ENCODE measurements around the gene RICTOR. TPM values are rescaled to one million over a fixed set of nuclear protein-coding genes. Genes with fewer than 3 reads are reported as not detected.

RICTOR gene
- total RNA-seq, 1 donor from 2014 or later = 51.1 TPM

GRCh38 chr5:38932854-38933408 is 141.3 kb downstream of the RICTOR start:
- Histone ChIP-seq H3K27ac (no peak overlapping the region), H3K4me3 (no peak overlapping the region), H3K9me3 (no peaks in the 10 kb centered on the region), H3K27me3 (no peaks in the 10 kb centered on the region), H3K36me3 (peaks cover 85% of the 10 kb centered on the region), H3K4me1 (no peaks in the 10 kb centered on the region)
- ATAC-seq = no peak
- intact Hi-C loops (cut with DNase I) = no loop called here
- no peak for DNase-seq
- no peak for TF ChIP-seq CTCF (IDR thresholded peaks at IDR 0.05)

- DNase-seq (no peak), ATAC-seq (no peak)
- no peak for TF ChIP-seq CTCF (IDR thresholded peaks at IDR 0.05)
- no peaks in the 10 kb centered on the region for H3K4me1 ChIP-seq
- H3K4me3 ChIP-seq = no peak overlapping the region
- H3K9me3 ChIP-seq = no peaks in the 10 kb centered on the region
- peaks cover 86% of the 10 kb centered on the region for H3K36me3 ChIP-seq
- intact Hi-C loops (cut with DNase I) = no loop called here
- H3K27me3 ChIP-seq = no peaks in the 10 kb centered on the region
- H3K27ac ChIP-seq = no peak overlapping the region
These were observed 142.5 kb downstream of the RICTOR start for GRCh38 chr5:38931731-38932130.

- no peak for TF ChIP-seq CTCF (IDR thresholded peaks at IDR 0.05)
- H3K4me3 ChIP-seq = no peak overlapping the region
- peaks cover 92% of the 10 kb centered on the region for H3K36me3 ChIP-seq
- ATAC-seq = no peak
- no peaks in the 10 kb centered on the region for H3K9me3 ChIP-seq
- no peak overlapping the region for H3K27ac ChIP-seq
- H3K4me1 ChIP-seq = no peaks in the 10 kb centered on the region
- DNase-seq = no peak
- H3K27me3 ChIP-seq = no peaks in the 10 kb centered on the region
- intact Hi-C loops (cut with DNase I) = no loop called here
These were observed 144.4 kb downstream of the RICTOR start for GRCh38 chr5:38929838-38930237.

- intact Hi-C loops (cut with DNase I) = no loop called here
- Histone ChIP-seq H3K27ac (no peak overlapping the region), H3K4me1 (no peaks in the 10 kb centered on the region), H3K27me3 (no peaks in the 10 kb centered on the region), H3K36me3 (peaks cover 79% of the 10 kb centered on the region), H3K9me3 (no peaks in the 10 kb centered on the region), H3K4me3 (no peak overlapping the region)
- no peak for DNase-seq
- ATAC-seq = no peak
- TF ChIP-seq CTCF (IDR thresholded peaks at IDR 0.05) = no peak
These were observed 146.7 kb downstream of the RICTOR start for GRCh38 chr5:38927470-38927869.

GRCh38 chr5:38926121-38926520 is 148.1 kb downstream of the RICTOR start:
- TF ChIP-seq CTCF (IDR thresholded peaks at IDR 0.05) = no peak
- H3K36me3 ChIP-seq = peaks cover 74% of the 10 kb centered on the region
- intact Hi-C loops (cut with DNase I) = no loop called here
- H3K27ac ChIP-seq = no peak overlapping the region
- no peak overlapping the region for H3K4me3 ChIP-seq
- DNase-seq = no peak
- ATAC-seq = no peak
- no peaks in the 10 kb centered on the region for H3K9me3 ChIP-seq
- H3K27me3 ChIP-seq = no peaks in the 10 kb centered on the region
- H3K4me1 ChIP-seq = no peaks in the 10 kb centered on the region

Measured in upper lobe of right lung (tissue), 1 donor.